SW480 (cell line): ENCODE data around the gene ACTL7B.
"Not testable (repeated sequence)": the region's sequence is repeated elsewhere in the genome, so short reads cannot be mapped to it uniquely, and the experiment has no call there.

Experiments
- DNase-seq: peaks from one replicate; pipeline ENCODE4 v3.0.0-alpha.2; 2016; ENCODE audit warnings: low spot score

Gene ACTL7B

GRCh38 chr9:108844856-108845255 lies 10.9 kb downstream of the ACTL7B start:
- DNase-seq = no peak

- no peak for DNase-seq
These were observed 11.4 kb downstream of the ACTL7B start for GRCh38 chr9:108844391-108844790.

- no peak for DNase-seq
These were observed 13.0 kb downstream of the ACTL7B start for GRCh38 chr9:108842610-108843295.

GRCh38 chr9:108839561-108839960 lies 16.2 kb downstream of the ACTL7B start:
- DNase-seq = not testable (repeated sequence)

- DNase-seq = no peak
These were observed 17.8 kb downstream of the ACTL7B start for GRCh38 chr9:108838017-108838416.

- peak; percentile 17 for DNase-seq
These were observed 18.3 kb downstream of the ACTL7B start for GRCh38 chr9:108837530-108837929.

GRCh38 chr9:108836781-108837180 lies 19.0 kb downstream of the ACTL7B start:
- no peak for DNase-seq

GRCh38 chr9:108836319-108836718 lies 19.5 kb downstream of the ACTL7B start:
- no peak for DNase-seq

GRCh38 chr9:108835831-108836230 lies 20.0 kb downstream of the ACTL7B start:
- no peak for DNase-seq

GRCh38 chr9:108834959-108835665 lies 20.7 kb downstream of the ACTL7B start:
- DNase-seq = no peak

GRCh38 chr9:108832179-108832500 lies 23.6 kb downstream of the ACTL7B start:
- no peak for DNase-seq

- DNase-seq = no peak
These were observed 24.1 kb downstream of the ACTL7B start for GRCh38 chr9:108831496-108832178.

- no peak for DNase-seq
These were observed 25.5 kb downstream of the ACTL7B start for GRCh38 chr9:108830272-108830671.

GRCh38 chr9:108823829-108824228 lies 32.0 kb downstream of the ACTL7B start:
- DNase-seq = no peak

GRCh38 chr9:108816037-108816436 lies 39.7 kb downstream of the ACTL7B start:
- no peak for DNase-seq

- DNase-seq = peak; percentile 44
These were observed 40.6 kb downstream of the ACTL7B start for GRCh38 chr9:108815156-108815555.

- peak; percentile 91 for DNase-seq
These were observed 41.7 kb downstream of the ACTL7B start for GRCh38 chr9:108813951-108814601.

GRCh38 chr9:108812396-108813025 lies 43.3 kb downstream of the ACTL7B start:
- no peak for DNase-seq

GRCh38 chr9:108811944-108812343 lies 43.8 kb downstream of the ACTL7B start:
- DNase-seq = no peak

- no peak for DNase-seq
These were observed 46.5 kb downstream of the ACTL7B start for GRCh38 chr9:108809269-108809668.
